Hepatocyte (in vitro differentiated cells): ENCODE measurements around the gene GAS6. TPM values are rescaled to one million over a fixed set of nuclear protein-coding genes. Genes with fewer than 3 reads are reported as not detected.

Experiments used
- DNase-seq: peaks from one replicate; pipeline ENCODE4 v3.0.0-alpha.2; 2016; ENCODE audit warnings: low spot score
- H2AFZ ChIP-seq: fragments of 200-600 bp; sonication (generic); 2 replicates; pipeline ENCODE4 v1.6.0; 2016; ENCODE audit warnings: antibody characterized with exemption, mild to moderate bottlenecking
- H3K27ac ChIP-seq: fragments of 200-600 bp; sonication (generic); 2 replicates; pipeline ENCODE4 v1.5.1; 2016; ENCODE audit warnings: mild to moderate bottlenecking
- H3K27me3 ChIP-seq: fragments of 200-600 bp; sonication (generic); 2 replicates; pipeline ENCODE4 v1.6.1; 2016
- H3K36me3 ChIP-seq: fragments of 200-600 bp; sonication (generic); replicated peaks from 2 replicates; pipeline ENCODE4 v1.5.1; 2016; ENCODE audit warnings: low read depth; ENCODE audit not compliant: insufficient read depth
- H3K4me1 ChIP-seq: fragments of 200-600 bp; sonication (generic); 2 replicates; pipeline ENCODE4 v1.5.1; 2016; ENCODE audit warnings: mild to moderate bottlenecking, moderate library complexity; ENCODE audit not compliant: insufficient read depth
- H3K4me2 ChIP-seq: fragments of 200-600 bp; sonication (generic); 2 replicates; pipeline ENCODE4 v1.6.0; 2016
- H3K4me3 ChIP-seq: fragments of 200-600 bp; sonication (generic); 2 replicates; pipeline ENCODE4 v1.5.1; 2016; ENCODE audit warnings: mild to moderate bottlenecking
- H3K79me2 ChIP-seq: fragments of 200-600 bp; sonication (generic); 2 replicates; pipeline ENCODE4 v1.6.0; 2017; ENCODE audit warnings: mild to moderate bottlenecking
- H3K9me2 ChIP-seq: fragments of 200-600 bp; sonication (generic); replicated peaks from 2 replicates; pipeline ENCODE4 v1.6.0; 2017; ENCODE audit warnings: mild to moderate bottlenecking; ENCODE audit not compliant: insufficient read depth
- H3K9me3 ChIP-seq: fragments of 200-600 bp; sonication (generic); 2 replicates; pipeline ENCODE4 v1.5.1; 2016; ENCODE audit warnings: low read depth, mild to moderate bottlenecking
- H4K20me1 ChIP-seq: fragments of 200-600 bp; sonication (generic); 2 replicates; pipeline ENCODE4 v1.6.0; 2016; ENCODE audit warnings: mild to moderate bottlenecking; ENCODE audit not compliant: insufficient read depth, poor library complexity, severe bottlenecking
- EZH2 ChIP-seq: fragments of 200-600 bp; sonication (generic); IDR thresholded peaks from 2 replicates; pipeline ENCODE4 v1.6.1; 2016; ENCODE audit warnings: antibody characterized with exemption, mild to moderate bottlenecking, borderline replicate concordance
- EZH2phosphoT487 ChIP-seq: fragments of 200-600 bp; sonication (generic); IDR thresholded peaks from one replicate; pipeline ENCODE4 v1.6.1; 2018; ENCODE audit warnings: antibody characterized with exemption, mild to moderate bottlenecking, low read depth, moderate library complexity; ENCODE audit not compliant: unreplicated experiment, severe bottlenecking
- WGBS: methylation state at CpG from one replicate; pipeline ENCODE4 v1.1.6; 2016; ENCODE audit warnings: low lambda C conversion rate; ENCODE audit errors: missing lambda C conversion rate; 5-methylcytosine and 5-hydroxymethylcytosine counted together
- polyA plus RNA-seq: library from polyadenylated mRNA; unstranded; fragments of >200 nt; fragmentation: Nextera tagmentation; extraction: Ambion mirVana; gene quantifications from 2 replicates; pipeline ENCODE4 v1.2.1, GENCODE V29; 2016
- total RNA-seq: library from RNA; depleted of rRNA; stranded (reverse); fragments of >200 nt; gene quantifications from 2 replicates; pipeline ENCODE4 v1.2.3, GENCODE V29; 2014
- TF ChIP-seq, protein P1 (sequence below): fragments of 200-600 bp; sonication (generic); IDR thresholded peaks from 2 replicates; pipeline ENCODE4 v1.5.1; 2016; ENCODE audit warnings: antibody characterized with exemption, mild to moderate bottlenecking; ENCODE audit not compliant: poor library complexity

Gene GAS6
- total and polyA plus RNA-seq, 2 experiments from 2014 or later: 70.0 to 146 TPM

DNA sequence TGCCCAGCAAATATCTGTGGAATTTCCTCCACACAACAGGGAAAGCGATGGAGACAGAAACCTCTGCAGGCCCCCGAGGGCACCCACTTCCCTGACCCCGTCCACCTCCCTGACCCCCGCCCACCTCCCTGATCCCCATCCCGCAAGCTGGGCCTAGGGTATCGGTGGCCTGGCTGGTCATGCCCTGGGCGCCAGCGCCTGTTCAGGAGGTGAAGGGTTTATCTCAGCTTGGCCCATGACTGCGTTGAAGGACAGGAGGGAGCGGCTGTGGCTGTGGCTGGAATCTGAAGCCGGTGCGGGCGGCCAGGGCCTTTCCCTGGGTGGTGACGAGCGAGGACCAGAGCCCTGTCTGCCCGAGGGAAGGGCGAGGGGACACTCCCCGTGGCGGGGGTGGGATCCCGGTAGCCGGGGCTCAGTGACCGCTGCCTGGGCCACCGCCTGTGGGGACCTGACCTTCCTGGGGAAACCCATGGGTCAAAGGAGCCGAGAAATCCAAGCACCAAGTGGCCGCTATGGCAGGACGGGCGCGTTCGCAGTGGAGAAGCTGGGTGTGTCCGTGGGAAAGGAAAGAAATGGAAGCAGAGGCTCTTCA, 20.7 kb downstream of the GAS6 start:
- Histone ChIP-seq H3K36me3 (no peaks in the 10 kb centered on the region), H3K79me2 (peaks cover 5% of the 10 kb centered on the region)
- 94% methylated on average over 30 of the region's 30 CpGs for WGBS

DNA sequence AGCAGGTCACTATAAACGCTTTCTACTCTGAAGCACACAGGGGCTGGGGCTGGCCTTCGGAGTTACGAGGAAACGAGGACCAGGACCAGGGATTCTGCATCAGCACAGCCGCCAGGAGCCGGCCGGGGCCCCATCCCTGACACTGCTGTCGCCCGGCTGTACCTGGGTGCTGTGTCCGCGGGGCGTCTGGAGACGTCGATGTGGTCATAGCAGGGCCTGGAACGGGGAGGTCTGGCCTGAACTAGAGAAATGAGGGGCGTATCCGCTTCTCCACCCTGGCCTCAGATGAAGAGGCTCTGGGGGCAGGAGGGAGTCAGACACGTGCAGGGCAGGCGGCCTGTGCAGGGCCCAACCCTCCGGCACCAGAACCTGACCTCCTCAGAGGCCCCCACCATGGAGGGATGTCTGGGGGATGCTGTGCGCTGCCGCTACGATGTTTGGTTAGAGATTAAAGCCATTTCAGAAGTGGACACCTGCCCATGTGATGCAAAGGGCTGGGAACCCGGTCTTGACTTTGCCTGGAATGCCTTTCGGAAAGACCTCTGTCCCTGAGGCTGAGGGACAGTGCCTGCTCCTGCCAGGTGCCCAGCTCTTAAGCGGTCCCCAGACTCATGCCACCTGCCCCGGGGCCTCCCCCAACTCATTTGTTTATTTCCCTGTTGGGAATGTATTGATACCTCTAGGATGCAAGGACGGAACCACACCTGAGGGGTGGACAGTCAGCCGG, 21.4 kb downstream of the GAS6 start:
- H3K4me2 ChIP-seq: no peak overlapping the region
- DNase-seq: no peak
- TF ChIP-seq EZH2phosphoT487: no peak
- no peak for TF ChIP-seq EZH2
- TF ChIP-seq, protein P1, sequence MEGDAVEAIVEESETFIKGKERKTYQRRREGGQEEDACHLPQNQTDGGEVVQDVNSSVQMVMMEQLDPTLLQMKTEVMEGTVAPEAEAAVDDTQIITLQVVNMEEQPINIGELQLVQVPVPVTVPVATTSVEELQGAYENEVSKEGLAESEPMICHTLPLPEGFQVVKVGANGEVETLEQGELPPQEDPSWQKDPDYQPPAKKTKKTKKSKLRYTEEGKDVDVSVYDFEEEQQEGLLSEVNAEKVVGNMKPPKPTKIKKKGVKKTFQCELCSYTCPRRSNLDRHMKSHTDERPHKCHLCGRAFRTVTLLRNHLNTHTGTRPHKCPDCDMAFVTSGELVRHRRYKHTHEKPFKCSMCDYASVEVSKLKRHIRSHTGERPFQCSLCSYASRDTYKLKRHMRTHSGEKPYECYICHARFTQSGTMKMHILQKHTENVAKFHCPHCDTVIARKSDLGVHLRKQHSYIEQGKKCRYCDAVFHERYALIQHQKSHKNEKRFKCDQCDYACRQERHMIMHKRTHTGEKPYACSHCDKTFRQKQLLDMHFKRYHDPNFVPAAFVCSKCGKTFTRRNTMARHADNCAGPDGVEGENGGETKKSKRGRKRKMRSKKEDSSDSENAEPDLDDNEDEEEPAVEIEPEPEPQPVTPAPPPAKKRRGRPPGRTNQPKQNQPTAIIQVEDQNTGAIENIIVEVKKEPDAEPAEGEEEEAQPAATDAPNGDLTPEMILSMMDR: no peak
- no peak overlapping the region for H2AFZ ChIP-seq
- no peaks in the 10 kb centered on the region for H3K36me3 ChIP-seq
- no peak overlapping the region for H3K4me3 ChIP-seq
- no peaks in the 10 kb centered on the region for H3K9me2 ChIP-seq
- peaks cover 27% of the 10 kb centered on the region for H3K4me1 ChIP-seq
- H4K20me1 ChIP-seq: no peaks in the 10 kb centered on the region
- no peaks in the 10 kb centered on the region for H3K9me3 ChIP-seq
- H3K27ac ChIP-seq: no peak overlapping the region
- H3K27me3 ChIP-seq: no peaks in the 10 kb centered on the region
- H3K79me2 ChIP-seq: no peaks in the 10 kb centered on the region
- WGBS: 90% methylated on average over 29 of the region's 29 CpGs

More for the DNA sequence above, 20.7 kb downstream of the GAS6 start:
- Histone ChIP-seq H3K4me2 (no peak overlapping the region), H3K9me3 (no peaks in the 10 kb centered on the region), H3K9me2 (no peaks in the 10 kb centered on the region), H3K27me3 (no peaks in the 10 kb centered on the region), H3K27ac (no peak overlapping the region), H3K4me3 (no peak overlapping the region), H3K4me1 (peaks cover 21% of the 10 kb centered on the region), H2AFZ (no peak overlapping the region), H4K20me1 (no peaks in the 10 kb centered on the region)
- no peak for TF ChIP-seq EZH2
- no peak for TF ChIP-seq EZH2phosphoT487
- TF ChIP-seq, protein P1: no peak
- DNase-seq: no peak

DNA sequence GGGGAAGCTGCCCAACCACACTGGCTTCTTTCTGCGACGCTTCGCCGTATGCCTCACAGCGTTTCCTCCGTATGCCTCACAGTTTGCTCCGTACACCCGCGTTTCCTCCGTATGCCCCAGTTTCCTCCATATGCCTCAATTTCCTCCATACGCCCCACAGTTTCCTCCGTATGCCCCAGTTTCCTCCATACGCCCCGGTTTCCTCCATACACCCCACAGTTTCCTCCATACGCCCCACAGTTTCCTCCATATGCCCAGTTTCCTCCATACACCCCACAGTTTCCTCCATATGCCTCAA, 22.6 kb downstream of the GAS6 start:
- DNase-seq: no peak
- Histone ChIP-seq H4K20me1 (no peaks in the 10 kb centered on the region), H3K36me3 (no peaks in the 10 kb centered on the region), H3K9me2 (no peaks in the 10 kb centered on the region), H3K79me2 (no peaks in the 10 kb centered on the region), H3K27ac (no peak overlapping the region), H3K4me2 (no peak overlapping the region), H3K4me3 (no peak overlapping the region), H2AFZ (no peak overlapping the region), H3K27me3 (no peaks in the 10 kb centered on the region), H3K4me1 (peaks cover 35% of the 10 kb centered on the region), H3K9me3 (no peaks in the 10 kb centered on the region)
- WGBS: 91% methylated on average over 14 of the region's 15 CpGs
- TF ChIP-seq, protein P1: no peak
- no peak for TF ChIP-seq EZH2
- TF ChIP-seq EZH2phosphoT487: no peak
